GM19463 (cell line): ENCODE measurements around the gene RINT1.

Experiments
- ATAC-seq: cut with Tn5 transposase; IDR thresholded peaks from one replicate; pipeline ENCODE4 v1.9.1; 2021; ENCODE audit warnings: mild to moderate bottlenecking, moderate library complexity; ENCODE audit not compliant: unreplicated experiment

Gene RINT1

DNA sequence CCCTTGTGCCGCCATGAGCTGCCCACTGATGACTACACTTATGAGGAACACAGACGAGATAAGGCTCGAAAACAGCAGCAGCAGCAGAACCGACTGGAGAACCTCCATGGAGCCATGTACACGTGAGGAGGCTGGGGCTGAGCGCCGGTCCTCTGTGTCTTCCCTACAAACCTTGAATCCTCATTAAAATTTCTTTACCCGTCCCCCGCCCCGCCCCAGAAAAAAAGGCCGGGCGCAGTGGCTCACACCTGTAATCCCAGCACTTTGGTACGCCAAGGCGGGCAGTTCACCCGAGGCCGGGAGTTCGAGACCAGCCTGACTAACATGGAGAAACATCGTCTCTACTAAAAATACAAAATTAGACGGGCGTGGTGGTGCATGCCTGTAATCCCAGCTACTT lies 1.5 kb upstream of the RINT1 start:
- no peak for ATAC-seq

DNA sequence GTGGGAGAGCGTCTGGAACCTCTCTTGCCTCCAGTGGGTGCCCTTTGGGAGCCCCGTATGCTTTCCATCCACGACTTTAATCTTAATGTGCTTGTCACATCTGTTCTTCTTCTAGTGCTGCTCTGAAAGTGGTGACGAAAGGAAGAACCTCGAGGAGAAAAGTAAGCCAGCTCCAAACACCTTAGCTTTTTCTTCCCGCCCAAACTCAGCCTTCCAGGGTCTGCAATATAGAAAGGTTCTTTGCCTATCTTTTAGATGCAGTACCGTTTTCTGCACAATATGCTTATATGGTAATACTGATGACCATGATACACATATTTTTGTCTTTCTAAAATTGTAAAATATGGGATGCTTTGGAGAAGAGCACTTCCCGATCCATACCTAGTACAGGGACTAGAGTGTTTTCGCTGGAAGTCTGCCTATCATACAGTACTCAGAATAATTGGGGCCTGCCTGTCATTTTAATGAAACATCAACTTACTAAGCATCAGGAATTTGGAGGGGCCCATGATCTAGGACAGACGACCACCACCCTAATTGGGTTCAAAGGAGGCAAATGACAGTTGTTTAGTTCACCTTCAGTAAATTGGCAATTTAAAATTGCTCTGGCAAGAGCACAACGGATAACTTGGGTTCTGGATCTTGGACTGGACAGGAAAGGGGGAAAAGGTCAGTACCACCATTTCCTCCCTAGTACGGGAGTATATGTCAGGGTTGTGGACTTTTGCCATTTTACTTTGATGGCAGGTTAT lies 884 bp downstream of the RINT1 start:
- ATAC-seq: no peak

DNA sequence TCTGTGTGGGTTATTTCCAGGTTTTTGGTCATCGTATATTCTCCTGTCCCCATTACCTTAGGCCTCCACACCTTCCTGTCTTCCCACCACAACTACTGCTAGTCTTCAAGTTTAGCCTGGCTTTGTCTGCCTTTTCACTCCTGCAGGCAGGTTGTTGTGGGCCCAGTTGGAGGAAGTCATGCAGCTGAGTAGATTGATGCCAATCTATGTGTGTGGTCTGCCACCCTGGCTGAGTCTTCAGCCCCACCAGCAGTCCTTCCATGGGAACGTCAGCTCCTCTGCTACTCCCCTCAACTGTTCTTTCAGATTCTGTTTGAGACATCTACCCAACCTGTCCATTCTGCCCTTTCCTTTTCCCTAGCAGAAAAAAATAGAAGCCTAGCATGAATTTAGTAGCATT lies 6.3 kb downstream of the RINT1 start:
- ATAC-seq: no peak

DNA sequence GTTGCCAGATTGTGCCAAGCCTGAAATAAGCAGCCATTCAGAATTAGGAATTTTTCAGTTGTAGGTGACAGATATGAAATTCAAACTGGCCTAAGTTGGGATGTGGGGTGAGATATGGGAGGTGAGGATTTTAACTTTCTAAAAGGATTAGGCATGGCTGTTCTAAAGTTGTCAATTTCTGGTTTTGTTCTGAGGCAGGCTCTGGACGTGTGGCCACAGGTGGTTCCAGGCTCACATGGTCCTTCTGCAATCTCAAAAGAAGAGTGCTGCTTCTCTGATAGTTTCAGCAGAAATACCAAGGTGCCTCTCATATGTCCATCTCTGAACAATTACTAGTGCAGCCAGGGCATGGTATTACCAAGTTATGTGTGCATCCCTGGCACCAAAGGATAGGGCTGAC lies 27.9 kb downstream of the RINT1 start:
- ATAC-seq: no peak

DNA sequence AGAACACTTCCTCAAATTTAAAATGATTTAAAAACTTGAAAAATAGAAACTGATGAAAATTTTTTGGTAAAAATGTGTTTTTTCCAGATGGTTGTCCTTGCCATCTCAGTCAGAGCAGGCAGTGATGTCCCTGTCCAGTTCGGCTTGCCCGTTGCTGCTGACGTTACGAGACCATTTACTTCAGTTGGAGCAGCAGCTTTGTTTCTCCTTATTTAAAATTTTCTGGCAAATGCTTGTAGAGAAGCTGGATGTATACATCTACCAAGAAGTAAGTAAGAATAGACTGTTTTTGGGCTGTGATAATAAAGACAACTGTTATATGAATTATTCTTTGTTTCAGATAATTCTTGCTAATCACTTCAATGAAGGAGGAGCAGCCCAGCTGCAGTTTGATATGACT lies 33.2 kb downstream of the RINT1 start:
- no peak for ATAC-seq

DNA sequence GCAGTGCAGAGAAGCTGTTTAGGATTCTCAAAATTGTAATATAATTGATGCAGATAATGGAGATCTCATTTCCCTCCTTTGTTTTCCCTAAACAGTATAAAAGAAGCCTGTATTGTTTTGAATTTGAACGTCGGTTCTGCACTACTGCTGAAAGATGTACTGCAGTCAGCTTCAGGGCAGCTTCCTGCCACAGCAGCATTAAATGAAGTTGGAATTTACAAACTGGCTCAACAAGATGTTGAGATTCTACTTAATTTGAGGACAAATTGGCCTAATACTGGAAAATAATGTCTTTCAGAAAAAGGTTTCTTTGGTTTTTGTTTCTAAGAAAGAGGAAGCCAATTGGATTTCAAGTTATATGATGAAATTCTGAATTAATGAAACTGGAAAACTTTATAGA lies 35.0 kb downstream of the RINT1 start:
- no peak for ATAC-seq

DNA sequence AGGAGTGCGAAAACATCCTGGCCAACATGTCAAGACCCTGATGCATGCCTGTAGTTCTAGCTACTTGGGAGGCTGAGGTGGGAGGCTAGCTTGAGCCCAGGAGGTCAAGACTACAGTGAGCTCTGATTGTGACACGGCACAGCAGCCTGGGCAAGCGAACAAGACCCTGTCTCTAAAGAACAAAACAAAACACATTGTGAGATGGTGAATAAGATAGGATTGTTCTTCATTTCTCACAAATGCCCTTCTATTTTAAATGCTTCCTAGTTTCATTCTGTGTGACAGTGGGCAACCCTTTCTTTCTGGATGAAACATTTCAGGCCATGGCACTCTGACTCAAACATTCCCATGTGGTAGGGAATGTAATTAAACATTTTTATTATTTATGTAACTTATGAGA lies 35.8 kb downstream of the RINT1 start:
- no peak for ATAC-seq

DNA sequence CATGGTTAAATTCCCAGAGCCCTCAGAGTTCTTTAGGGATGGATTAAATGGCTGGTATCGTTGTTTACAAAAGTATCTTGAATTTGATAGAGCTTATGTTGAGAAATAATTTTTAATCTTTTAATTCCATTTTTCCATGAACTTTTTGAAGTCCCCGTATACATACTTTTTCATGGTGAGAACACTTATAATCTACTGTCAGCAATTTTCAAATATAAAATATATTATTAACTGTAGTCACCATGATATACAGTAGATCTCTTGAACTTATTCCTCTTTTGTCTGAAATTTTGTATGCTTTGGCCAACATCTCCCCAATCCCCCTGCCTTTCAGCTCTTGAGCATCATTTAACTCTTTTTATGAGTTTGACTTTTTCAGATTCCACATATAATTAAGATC lies 39.9 kb downstream of the RINT1 start:
- ATAC-seq: no peak

DNA sequence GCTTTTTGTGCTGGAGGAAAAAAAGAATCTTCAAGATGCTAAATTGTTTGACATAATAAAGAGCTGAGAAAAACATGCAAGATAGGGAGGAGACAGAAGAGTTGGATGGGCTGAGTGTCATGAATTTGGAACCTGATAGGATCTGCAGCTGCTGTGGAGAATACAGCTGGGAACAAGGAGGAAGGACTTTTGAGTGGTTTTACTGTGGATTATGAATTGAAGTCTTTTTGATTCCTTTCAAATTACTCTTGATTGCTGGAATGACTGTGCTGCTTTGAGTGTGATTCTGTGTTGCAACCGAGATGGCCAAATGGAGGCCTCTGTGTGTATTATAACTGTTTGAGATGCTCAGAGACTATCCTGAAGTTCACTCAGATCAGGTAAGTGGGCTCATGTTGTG lies 45.2 kb downstream of the RINT1 start:
- ATAC-seq: no peak

DNA sequence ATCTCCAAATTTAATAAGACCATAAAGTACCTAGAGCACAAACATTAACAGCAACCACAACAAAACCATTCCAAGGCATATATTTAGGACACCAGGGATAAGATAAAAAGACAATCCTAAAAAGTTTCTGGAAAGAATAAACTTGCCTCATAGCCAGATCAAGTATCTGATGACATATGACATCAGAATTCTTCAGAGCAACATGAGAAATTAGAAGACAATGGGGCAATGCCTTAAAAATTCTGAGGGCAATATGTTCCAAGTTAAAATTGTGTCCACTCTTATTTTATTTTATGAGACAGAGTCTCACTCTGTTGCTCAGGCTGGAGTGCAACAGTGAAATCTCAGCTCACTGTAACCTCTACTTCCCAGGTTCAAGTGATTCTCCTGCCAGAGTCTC lies 46.5 kb downstream of the RINT1 start:
- no peak for ATAC-seq

DNA sequence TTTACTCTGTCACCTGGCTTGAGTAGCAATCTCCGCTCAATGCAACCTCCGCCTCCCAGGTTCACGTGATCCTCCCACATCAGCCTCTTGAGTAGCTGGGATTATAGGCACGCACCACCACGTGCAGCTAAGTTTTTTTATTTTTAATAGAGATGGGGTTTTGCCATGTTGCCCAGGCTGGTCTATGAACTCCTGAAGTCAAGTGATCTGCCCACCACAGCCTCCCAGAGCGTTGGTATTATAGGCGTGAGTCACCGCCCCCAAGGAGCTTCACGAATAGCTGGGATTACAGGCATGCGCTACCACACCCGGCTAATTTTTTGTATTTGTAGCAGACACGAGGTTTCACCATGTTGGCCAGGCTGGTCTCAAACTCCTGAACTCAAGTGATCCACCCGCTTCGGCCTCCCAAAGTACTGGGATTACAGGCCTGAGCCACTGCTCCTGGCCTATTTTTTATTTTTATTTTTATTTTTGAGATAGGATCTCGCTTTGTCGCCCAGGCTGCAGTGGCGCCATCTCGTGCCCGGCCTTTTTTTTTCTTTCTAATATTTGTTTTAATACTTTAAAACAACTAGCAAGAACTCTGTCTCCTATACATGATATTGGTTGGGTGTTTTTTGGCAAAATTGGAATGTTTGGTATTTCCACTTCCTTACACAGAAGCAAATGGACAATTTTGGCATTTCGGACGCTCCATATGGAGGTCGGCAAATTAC lies 48.2 kb downstream of the RINT1 start:
- ATAC-seq: no peak

DNA sequence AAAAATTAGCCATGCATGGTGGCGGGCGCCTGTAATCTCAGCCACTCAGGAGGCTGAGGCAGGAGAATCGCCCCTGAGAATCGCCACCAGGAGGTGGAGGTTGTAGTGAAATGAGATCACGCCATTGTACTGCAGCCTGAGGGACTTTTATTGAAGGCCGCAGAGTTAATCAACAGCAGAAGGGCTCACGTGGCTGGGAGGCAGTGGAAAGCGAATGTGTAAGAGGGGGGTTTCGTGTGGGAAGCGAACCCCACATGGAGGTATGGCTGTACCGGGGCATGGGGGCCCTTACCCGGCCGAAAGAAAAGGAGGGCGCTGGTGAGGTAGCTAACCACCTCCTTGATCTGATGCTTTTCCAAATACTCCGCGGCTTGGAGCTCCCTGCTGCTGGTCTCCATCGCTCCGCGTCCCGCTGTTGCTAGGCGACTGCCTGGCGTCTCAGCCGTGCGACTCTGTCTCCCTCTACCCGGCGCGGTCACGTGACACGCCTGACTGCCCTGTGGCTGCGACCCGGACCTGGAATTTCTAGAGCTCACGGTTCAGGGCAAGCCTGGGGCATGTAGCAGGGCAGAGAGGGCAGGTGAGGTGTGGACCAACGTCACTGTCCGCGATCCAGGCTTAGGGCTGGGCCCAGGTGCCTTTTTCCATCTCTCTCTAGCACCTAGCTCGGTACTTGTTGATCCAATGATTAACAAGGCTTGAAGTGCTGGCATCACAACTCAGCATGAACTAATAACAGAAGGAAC lies 49.2 kb downstream of the RINT1 start, which contains the start of gene EFCAB10:
EFCAB10 (minus strand) TSS at position 428 of the 746 bp plus-strand sequence; CDS start at position 398, 30 bp downstream.
- peak; percentile 82 for ATAC-seq

DNA sequence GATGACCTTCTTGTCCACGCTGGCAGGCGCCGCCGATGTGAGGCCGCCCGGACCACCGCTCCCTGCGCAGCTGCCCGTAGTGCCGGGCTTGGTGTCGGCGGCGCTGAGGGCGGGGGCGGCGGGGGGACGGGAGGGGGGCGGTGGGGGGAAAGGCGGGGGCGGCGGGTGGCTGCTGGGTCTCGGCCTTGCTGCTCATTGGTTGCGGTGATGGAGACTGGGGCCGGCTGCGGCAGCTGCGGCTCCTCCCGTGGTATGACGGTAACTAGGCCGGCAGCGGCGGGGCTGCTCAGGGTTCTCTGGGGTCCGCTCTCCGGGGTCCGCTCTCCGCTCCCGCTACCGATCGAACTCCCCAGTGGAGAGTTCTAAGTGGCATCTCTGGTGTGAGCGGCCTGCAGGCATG lies 51.1 kb downstream of the RINT1 start:
- no peak for ATAC-seq

DNA sequence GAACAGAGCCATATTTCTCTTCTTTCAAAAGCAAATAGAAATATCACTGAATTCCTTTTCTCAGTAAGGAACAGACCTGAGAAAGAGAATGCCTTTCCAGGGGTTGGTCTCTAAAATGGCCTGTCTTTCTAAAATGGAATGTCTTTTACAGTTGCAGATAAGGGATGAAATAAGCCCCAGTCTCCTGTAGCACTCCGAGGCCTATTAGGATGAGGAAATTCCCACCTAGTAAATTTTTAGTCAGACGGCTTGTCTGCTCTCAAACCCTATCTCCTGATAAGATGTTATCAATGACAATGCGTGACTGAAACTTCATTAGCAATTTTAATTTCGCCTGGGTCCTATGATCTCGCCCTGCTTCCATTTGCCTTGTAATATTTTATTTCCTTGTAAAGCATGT lies 52.2 kb downstream of the RINT1 start:
- ATAC-seq: no peak

DNA sequence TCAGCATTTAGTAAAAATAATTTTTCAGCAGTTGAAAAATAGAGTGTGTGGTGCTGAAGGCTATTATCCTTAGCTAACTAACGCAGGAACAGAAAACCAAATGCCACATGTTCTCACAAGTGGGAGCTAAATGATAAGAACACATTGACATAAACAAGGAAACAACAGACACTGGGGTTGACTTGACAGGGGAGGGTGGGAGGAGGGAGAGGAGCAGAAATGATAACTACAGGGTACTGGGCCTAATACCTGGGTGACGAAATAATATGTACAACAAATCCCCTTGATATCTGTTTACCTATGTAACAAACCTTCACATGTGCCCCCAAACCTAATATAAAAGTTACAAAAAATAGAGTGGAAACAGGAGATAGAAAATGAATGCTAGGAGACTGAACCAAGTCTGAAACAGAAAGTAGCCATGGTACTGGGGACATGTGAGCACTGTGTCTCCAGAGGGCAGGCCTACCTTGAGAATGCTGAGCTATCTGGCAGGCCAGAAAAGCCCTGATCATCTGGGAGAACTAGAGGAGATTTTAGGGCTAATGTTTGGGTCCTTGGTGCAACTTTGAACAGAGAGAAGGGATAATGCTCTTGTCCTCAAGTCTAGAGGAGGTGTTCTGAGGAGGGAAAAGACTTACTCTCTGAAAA lies 54.0 kb downstream of the RINT1 start:
- ATAC-seq: no peak

DNA sequence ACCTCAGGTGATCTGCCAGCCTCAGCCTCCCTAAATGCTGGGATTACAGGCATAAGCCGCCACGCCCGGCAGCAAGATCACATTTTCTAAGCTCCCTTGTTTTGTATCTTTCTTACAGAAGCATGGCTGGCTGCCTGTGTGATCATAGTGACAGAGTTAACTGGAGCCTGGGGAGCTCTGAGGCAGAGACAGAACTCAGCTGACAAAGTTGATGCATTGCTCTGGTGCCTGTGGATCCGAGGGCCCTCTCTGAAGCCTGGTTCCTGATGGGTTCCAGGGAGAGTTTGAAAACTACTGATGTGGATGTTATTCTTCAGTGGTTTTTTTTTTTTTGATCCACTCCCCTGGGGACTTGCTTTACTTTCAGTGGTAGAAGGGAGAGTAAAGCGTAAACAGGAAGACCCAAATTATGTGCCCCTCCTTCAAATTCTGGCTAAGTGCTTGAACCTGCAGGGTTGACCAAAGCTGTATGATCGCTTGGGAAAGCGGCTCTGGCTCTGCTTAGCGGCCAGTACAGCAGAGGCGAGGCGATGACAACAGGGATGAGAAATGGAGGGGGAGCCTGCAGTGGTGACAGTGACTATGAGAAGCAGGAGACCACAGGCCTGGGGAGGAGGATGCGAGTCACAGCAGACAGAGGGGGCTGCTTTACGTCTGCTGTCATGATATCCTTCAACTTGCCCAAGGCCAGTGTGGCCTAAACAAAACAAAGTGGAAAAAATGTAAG lies 56.1 kb downstream of the RINT1 start:
- ATAC-seq: no peak

DNA sequence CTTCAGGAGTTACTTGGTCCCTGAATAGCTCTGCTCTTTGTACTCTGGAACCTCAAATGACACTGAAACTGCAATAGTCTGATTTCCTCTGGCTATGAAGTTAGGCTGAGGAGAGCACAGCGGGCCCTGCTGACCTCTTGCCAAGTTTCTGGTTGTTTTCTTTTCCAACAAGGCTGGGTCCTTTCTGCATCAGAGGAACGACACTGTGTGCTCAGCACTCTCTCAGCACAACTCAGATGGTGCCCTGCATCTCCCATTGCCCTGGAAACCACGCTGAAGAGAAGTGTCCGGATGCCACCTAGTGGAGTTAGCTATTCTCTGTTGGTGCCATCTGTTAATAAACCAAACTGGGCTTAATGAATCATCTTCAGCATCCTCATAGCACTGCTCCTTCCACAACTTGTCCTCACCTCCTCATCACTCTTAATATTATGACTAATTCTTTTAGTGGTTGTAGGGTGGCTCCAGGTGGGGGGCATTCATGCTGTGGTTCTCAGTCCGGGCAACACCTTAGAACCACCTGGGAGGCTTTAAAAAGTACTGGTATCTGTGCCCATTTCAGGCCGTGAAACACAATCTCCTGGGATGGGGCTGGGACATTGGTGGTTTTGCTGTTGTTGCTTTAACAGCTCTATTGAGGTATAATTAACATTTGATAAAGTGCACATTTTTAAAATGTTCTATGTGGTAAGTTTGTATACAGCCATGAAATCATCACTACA lies 57.5 kb downstream of the RINT1 start:
- peak; percentile 89 for ATAC-seq

DNA sequence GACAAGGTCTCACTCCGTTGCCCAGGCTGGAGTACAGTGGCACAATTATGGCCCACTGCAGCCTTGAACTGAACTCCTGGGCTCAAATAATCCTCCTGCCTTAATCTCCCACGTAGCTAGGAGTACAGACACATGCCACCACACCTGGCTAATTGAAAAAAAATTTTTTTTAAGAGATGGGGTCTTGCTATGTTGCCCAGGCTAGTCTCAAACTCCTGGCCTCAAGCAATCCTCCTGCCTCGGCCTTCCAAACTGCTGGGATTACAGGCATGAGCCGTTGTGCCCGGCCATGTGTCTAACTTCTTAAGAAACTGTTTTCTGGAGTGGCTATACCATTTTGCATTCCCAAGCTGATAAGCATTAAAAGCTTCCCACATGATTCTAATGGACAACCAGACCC lies 58.8 kb downstream of the RINT1 start:
- no peak for ATAC-seq

DNA sequence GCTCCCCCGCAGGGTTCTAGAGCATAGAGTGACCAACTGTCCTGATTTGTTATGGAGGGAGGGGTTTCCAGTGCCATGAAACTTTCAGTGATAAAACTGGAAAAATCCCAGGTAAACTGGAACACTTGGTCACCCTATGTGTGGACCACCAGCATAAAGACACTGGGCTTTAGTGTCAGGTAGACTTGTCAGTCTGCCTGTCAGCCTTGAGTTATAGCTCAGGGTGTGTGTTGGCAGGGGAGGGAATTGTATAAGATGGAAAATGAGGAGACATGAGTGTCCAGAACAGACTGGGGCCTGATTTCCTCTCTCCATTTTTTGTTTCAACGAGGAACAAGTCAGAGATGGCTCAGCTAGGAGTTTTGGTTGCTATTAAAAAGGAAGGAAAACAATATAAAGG lies 59.5 kb downstream of the RINT1 start:
- ATAC-seq: no peak

DNA sequence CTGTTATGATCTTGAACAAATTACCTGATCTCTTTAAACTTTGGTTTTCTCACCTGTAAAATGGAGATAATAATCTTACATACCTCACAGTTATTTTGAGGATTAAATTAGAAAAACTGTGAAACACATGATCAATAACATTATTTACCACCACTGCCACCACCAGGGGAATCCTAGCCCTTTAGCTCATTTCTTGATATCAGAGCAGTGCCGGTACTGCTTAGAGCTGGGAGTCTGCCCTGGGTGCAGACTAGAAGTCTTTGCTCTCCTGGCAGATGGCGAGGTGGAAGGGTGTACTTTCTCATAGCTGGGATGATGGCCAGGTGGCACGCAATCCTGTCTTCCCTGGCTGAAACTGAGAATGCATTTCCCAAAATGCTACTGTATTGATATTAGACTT lies 62.0 kb downstream of the RINT1 start:
- ATAC-seq: no peak
